ENCODE results near the gene DUSP22.
"Not testable (repeated sequence)": the region's sequence is repeated elsewhere in the genome, so short reads cannot be mapped to it uniquely, and the experiment has no call there.

The DUSP22 gene

GRCh38 chr6:376827-377640 is 84.7 kb downstream of the DUSP22 start:
- DNase-seq (ENCODE audit: extremely low read depth, insufficient read length) = no peak
- TF ChIP-seq CTCF (IDR thresholded peaks at IDR 0.05; ENCODE audit: insufficient read depth, low read length, poor library complexity, severe bottlenecking) = no peak
- Histone ChIP-seq H3K4me3 (replicated peaks; ENCODE audit: low read depth, low read length) (no peak overlapping the region), H3K36me3 (ENCODE audit: control insufficient read depth, insufficient read depth, low read length) (no peaks in the 10 kb centered on the region), H3K27me3 (replicated peaks; ENCODE audit: control insufficient read depth, insufficient read depth, low read length) (no peaks in the 10 kb centered on the region)

GRCh38 chr6:377641-378020 is 85.3 kb downstream of the DUSP22 start:
- not testable (repeated sequence) for H3K4me3 ChIP-seq (replicated peaks; ENCODE audit: low read depth, low read length); H3K36me3 ChIP-seq (ENCODE audit: control insufficient read depth, insufficient read depth, low read length)

GRCh38 chr6:378090-378957 is 86.0 kb downstream of the DUSP22 start:
- no peak for TF ChIP-seq CTCF (IDR thresholded peaks at IDR 0.05; ENCODE audit: insufficient read depth, low read length, poor library complexity, severe bottlenecking)
- H3K36me3 ChIP-seq (ENCODE audit: control insufficient read depth, insufficient read depth, low read length) = no peaks in the 10 kb centered on the region
- DNase-seq (ENCODE audit: extremely low read depth, insufficient read length) = no peak
- no peak overlapping the region for H3K4me3 ChIP-seq (replicated peaks; ENCODE audit: low read depth, low read length)
- H3K27me3 ChIP-seq (replicated peaks; ENCODE audit: control insufficient read depth, insufficient read depth, low read length) = no peaks in the 10 kb centered on the region

More at GRCh38 chr6:377641-378020, 85.3 kb downstream of the DUSP22 start:
- H3K27me3 ChIP-seq (replicated peaks; ENCODE audit: control insufficient read depth, insufficient read depth, low read length); DNase-seq (ENCODE audit: extremely low read depth, insufficient read length): not testable (repeated sequence)

- DNase-seq (ENCODE audit: extremely low read depth, insufficient read length) = no peak
- no peaks in the 10 kb centered on the region for H3K27me3 ChIP-seq (replicated peaks; ENCODE audit: control insufficient read depth, insufficient read depth, low read length)
Measured at GRCh38 chr6:378958-379409, 86.7 kb downstream of the DUSP22 start.

GRCh38 chr6:379410-380181 is 87.3 kb downstream of the DUSP22 start:
- H3K36me3 ChIP-seq (ENCODE audit: control insufficient read depth, insufficient read depth, low read length) = no peaks in the 10 kb centered on the region
- DNase-seq (ENCODE audit: extremely low read depth, insufficient read length) = no peak
- H3K27me3 ChIP-seq (replicated peaks; ENCODE audit: control insufficient read depth, insufficient read depth, low read length) = no peaks in the 10 kb centered on the region
- H3K4me3 ChIP-seq (replicated peaks; ENCODE audit: low read depth, low read length) = no peak overlapping the region
- TF ChIP-seq CTCF (IDR thresholded peaks at IDR 0.05; ENCODE audit: insufficient read depth, low read length, poor library complexity, severe bottlenecking) = no peak

More at GRCh38 chr6:378958-379409, 86.7 kb downstream of the DUSP22 start:
- Histone ChIP-seq H3K4me3 (replicated peaks; ENCODE audit: low read depth, low read length) (no peak overlapping the region), H3K36me3 (ENCODE audit: control insufficient read depth, insufficient read depth, low read length) (no peaks in the 10 kb centered on the region)
- TF ChIP-seq CTCF (IDR thresholded peaks at IDR 0.05; ENCODE audit: insufficient read depth, low read length, poor library complexity, severe bottlenecking) = no peak
